Uterus (tissue), 2 donors: ENCODE measurements around the gene TERT.

Source experiments
- POLR2A ChIP-seq, 2 donors: fragments of 450-650 bp; IDR thresholded peaks; one replicate each; pipeline ENCODE4 v1.6.1; 2016; ENCODE audit warnings: antibody characterized with exemption in 2 of 2, mild to moderate bottlenecking in 1 of 2, moderate library complexity in 1 of 2
- TF ChIP-seq, protein P1 (sequence below), 4 experiments: fragments of 200-600 bp in 2 of 4; fragments of 450-650 bp in 2 of 4; sonication (generic) in 2 of 4; IDR thresholded peaks; one replicate each; pipeline ENCODE4 v1.5.1; 2016 to 2019; ENCODE audit warnings: antibody characterized with exemption in 4 of 4, mild to moderate bottlenecking in 2 of 4, moderate library complexity in 1 of 4

DNA sequence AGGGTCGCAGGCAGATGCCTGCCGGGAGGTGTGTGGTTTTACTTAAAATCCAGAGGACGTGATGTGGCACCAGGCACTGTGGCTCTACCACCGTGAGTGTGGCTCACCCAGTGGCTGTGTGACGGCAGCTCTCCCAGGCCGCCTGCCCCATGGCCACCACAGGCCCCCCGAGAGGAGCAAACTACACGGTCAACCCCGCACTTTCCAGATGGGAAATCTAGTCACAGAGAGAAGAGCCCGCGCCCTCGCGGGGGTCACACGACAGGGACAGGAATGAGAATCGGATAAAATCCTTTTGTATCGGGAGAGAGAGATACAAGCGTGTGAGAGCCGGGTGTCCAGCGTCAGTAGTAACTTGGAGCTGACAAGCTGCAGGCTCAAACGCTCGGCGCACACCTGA, 24.4 kb downstream of the TERT start:
- TF ChIP-seq, protein P1, sequence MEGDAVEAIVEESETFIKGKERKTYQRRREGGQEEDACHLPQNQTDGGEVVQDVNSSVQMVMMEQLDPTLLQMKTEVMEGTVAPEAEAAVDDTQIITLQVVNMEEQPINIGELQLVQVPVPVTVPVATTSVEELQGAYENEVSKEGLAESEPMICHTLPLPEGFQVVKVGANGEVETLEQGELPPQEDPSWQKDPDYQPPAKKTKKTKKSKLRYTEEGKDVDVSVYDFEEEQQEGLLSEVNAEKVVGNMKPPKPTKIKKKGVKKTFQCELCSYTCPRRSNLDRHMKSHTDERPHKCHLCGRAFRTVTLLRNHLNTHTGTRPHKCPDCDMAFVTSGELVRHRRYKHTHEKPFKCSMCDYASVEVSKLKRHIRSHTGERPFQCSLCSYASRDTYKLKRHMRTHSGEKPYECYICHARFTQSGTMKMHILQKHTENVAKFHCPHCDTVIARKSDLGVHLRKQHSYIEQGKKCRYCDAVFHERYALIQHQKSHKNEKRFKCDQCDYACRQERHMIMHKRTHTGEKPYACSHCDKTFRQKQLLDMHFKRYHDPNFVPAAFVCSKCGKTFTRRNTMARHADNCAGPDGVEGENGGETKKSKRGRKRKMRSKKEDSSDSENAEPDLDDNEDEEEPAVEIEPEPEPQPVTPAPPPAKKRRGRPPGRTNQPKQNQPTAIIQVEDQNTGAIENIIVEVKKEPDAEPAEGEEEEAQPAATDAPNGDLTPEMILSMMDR (IDR thresholded peaks at IDR 0.05): no peak
- TF ChIP-seq POLR2A (IDR thresholded peaks at IDR 0.05): no peak
